Heart left ventricle (tissue), 16 donors: ENCODE results near the gene LAGE3. TPM values are rescaled to one million over a fixed set of nuclear protein-coding genes. Genes with fewer than 3 reads are reported as not detected.

Experiments used
- ATAC-seq, 4 donors: fragments of 200-7000 bp; cut with Tn5 transposase; one replicate each; pipeline ENCODE4 v1.9.1; 2020 to 2022; ENCODE audit warnings: moderate library complexity in 4 of 4, mild to moderate bottlenecking in 3 of 4, moderate number of reproducible peaks in 1 of 4
- DNase-seq, 5 donors: peaks; one replicate each; pipeline ENCODE4 v3.0.0-alpha.2; 2020
- H3K27ac ChIP-seq, 12 donors: fragments of 200-600 bp; sonication (generic) in 4 of 12; one replicate each; pipeline versions ENCODE4 v1.5.0 to v1.8.0; 2016 to 2022; ENCODE audit warnings: mild to moderate bottlenecking in 2 of 12
- H3K27me3 ChIP-seq, 9 donors: fragments of 200-600 bp; sonication (generic) in 2 of 9; one replicate each; pipeline versions ENCODE4 v1.5.1 to v1.8.0; 2016 to 2022; ENCODE audit warnings: mild to moderate bottlenecking in 3 of 9
- H3K36me3 ChIP-seq, 9 donors: fragments of 200-600 bp; sonication (generic) in 2 of 9; one replicate each; pipeline versions ENCODE4 v1.5.0 to v1.8.0; 2018 to 2022; ENCODE audit warnings: mild to moderate bottlenecking in 2 of 9
- H3K4me1 ChIP-seq, 12 donors: fragments of 200-600 bp; sonication (generic) in 4 of 12; one replicate each; pipeline versions ENCODE4 v1.5.0 to v1.8.0; 2016 to 2022; ENCODE audit warnings: mild to moderate bottlenecking in 3 of 12
- H3K4me3 ChIP-seq, 12 donors: fragments of 200-600 bp; sonication (generic) in 4 of 12; one replicate each; pipeline versions ENCODE4 v1.5.0 to v1.8.0; 2017 to 2022; ENCODE audit warnings: mild to moderate bottlenecking in 9 of 12, moderate library complexity in 4 of 12
- H3K9me3 ChIP-seq, 12 donors: fragments of 200-600 bp; sonication (generic) in 4 of 12; one replicate each; pipeline versions ENCODE4 v1.5.0 to v1.8.0; 2016 to 2022; ENCODE audit warnings: mild to moderate bottlenecking in 1 of 12
- CTCF ChIP-seq, 12 donors: fragments of 200-600 bp; sonication (generic) in 4 of 12; IDR thresholded peaks; one replicate each; pipeline versions ENCODE4 v1.5.0 to v1.8.0; 2018 to 2022; ENCODE audit warnings: antibody characterized with exemption in 12 of 12, mild to moderate bottlenecking in 5 of 12
- POLR2A ChIP-seq, 2 donors: fragments of 450-650 bp; IDR thresholded peaks; one replicate each; pipeline ENCODE4 v1.6.1; 2017; ENCODE audit warnings: antibody characterized with exemption in 2 of 2, mild to moderate bottlenecking in 2 of 2, moderate library complexity in 2 of 2
- WGBS, 4 donors: extraction: QIAGEN DNeasy Blood & Tissue Kit in 2 of 4; methylation state at CpG; one replicate each; pipeline versions ENCODE4 v1.1.5 to v1.1.7; 2013 to 2018; 5-methylcytosine and 5-hydroxymethylcytosine counted together
- intact Hi-C, 10 donors: fragments of 100-400 bp; cut with DNase I; formaldehyde crosslinking; loops; one replicate each; pipeline versions ENCODE4 v1.11.1 to v1.14.2; 2022
- polyA plus RNA-seq, 2 donors: library from polyadenylated mRNA; stranded (reverse); fragments of 200-250 nt; gene quantifications; one replicate each; pipeline ENCODE4 v1.2.3, GENCODE V29; 2013
- total RNA-seq, 9 donors: library from RNA; depleted of rRNA in 2 of 9; stranded (reverse); fragments of >200 nt in 2 of 9; fragmentation: NEBNext Ultra II Directional in 3 of 9; extraction: Animal tissue kit (Norgen Biotek cat#: 25700) in 3 of 9; gene quantifications; one replicate each; pipeline versions ENCODE4 v1.1.0 to v1.2.4, GENCODE V29; 2016 to 2023
- donor health status: ischemic (EF 13 %, LVEDD 7.1; RV severe dilation, severe dysfunction).
- donor health status: healthy with polysubstance abuse.
- donor health status: DM: no; HTN: yes; CAD: no.
- donor health status: DM: no; HTN: no; CAD: no.
- donor health status: ischemic (EF 25% LVEDD 6.9; RV normal size, moderate dysfunction).
- donor health status: ischemic (EF 25% LVEDD 5.7; RV mildly dilated, moderate dysfunction).
- donor health status: healthy.
- donor health status: DM: yes; HTN: yes; CAD: no.
- donor health status: ischemic (EF 35%, LVEDD 5.7; RV mildly dilated, moderate dysfunction).
- donor health status: nonischemic (EF 11% LVEDD 7.7; RV severe dilation, severe dysfunction).
- donor health status: DM: yes; HTN: yes; CAD: no.
- donor health status: PGD.
- donor health status: ischemic (EF 29% LVEDD 5.4; RV normal size, mild dysfunction).
- donor health status: nonischemic (EF 23%, LVEDD 6.1; RV moderate dilation, normal function).

Gene LAGE3
- total and polyA plus RNA-seq, 11 donors: 15.1 to 26.8 (median 18.9) TPM

- peaks cover 0 to 39% (median 17%) of the 10 kb centered on the region in 12 donors for H3K4me1 ChIP-seq
- no peak for TF ChIP-seq CTCF (IDR thresholded peaks at IDR 0.05)
- TF ChIP-seq POLR2A (IDR thresholded peaks at IDR 0.05): no peak
- peak within 1 kb of the TSS; percentile 78 to 96 (median 92) for H3K27ac ChIP-seq
- no peaks in the 10 kb centered on the region for H3K27me3 ChIP-seq
- H3K36me3 ChIP-seq: peaks cover 0 to 9% (median 6%) of the 10 kb centered on the region in 9 donors
- ATAC-seq (peak in 3 of 4 donors; percentile 40 to 49 (median 41)), DNase-seq (peak; percentile 62 to 80 (median 72))
- no peaks in the 10 kb centered on the region for H3K9me3 ChIP-seq
- WGBS, 4 donors: 1 to 47% (median 21%) methylated on average over 3 to 90 of the region's 95 CpGs
- intact Hi-C loops: no loop called here
- H3K4me3 ChIP-seq: peak within 1 kb of the TSS; percentile 50 to 92 (median 68)
Observed at GRCh38 chrX:154486396-154487207, 7.5 kb upstream of the LAGE3 start, which contains the start of gene UBL4A. UBL4A (minus strand) TSS chrX:154486615; CDS start chrX:154486584, 31 bp downstream.

GRCh38 chrX:154486052-154486395 lies 6.9 kb upstream of the LAGE3 start:
- intact Hi-C loops: no loop called here
- ATAC-seq: no peak

GRCh38 chrX:154485150-154486051 lies 6.3 kb upstream of the LAGE3 start:
- WGBS, 4 donors: 30 to 78% (median 54%) methylated on average over 15 to 35 of the region's 35 CpGs
- intact Hi-C loops: no loop called here
- TF ChIP-seq CTCF (IDR thresholded peaks at IDR 0.05): no peak
- Histone ChIP-seq H3K9me3 (no peaks in the 10 kb centered on the region), H3K4me3 (peak overlapping the region; percentile 50 to 92 (median 68)), H3K4me1 (peaks cover 0 to 39% (median 17%) of the 10 kb centered on the region in 12 donors), H3K36me3 (peaks cover 0 to 9% (median 6%) of the 10 kb centered on the region in 9 donors), H3K27ac (peak overlapping the region in 11 of 12 donors; percentile 80 to 96 (median 92)), H3K27me3 (no peaks in the 10 kb centered on the region)
- ATAC-seq (no peak), DNase-seq (peak in 1 of 5 donors; percentile 62)

More at GRCh38 chrX:154486052-154486395, 6.9 kb upstream of the LAGE3 start:
- H3K4me1 ChIP-seq: peaks cover 0 to 39% (median 17%) of the 10 kb centered on the region in 12 donors
- peaks cover 0 to 9% (median 6%) of the 10 kb centered on the region in 9 donors for H3K36me3 ChIP-seq
- peak overlapping the region; percentile 50 to 92 (median 68) for H3K4me3 ChIP-seq
- DNase-seq: peak in 4 of 5 donors; percentile 27 to 73 (median 46)
- WGBS, 4 donors: 1 to 80% (median 1%) methylated on average over 9 to 35 of the region's 35 CpGs; no CpG with 5 or more reads in 1 of the 4 donors
- no peaks in the 10 kb centered on the region for H3K9me3 ChIP-seq
- TF ChIP-seq POLR2A (IDR thresholded peaks at IDR 0.05): no peak
- no peak for TF ChIP-seq CTCF (IDR thresholded peaks at IDR 0.05)
- peak overlapping the region; percentile 78 to 96 (median 92) for H3K27ac ChIP-seq
- no peaks in the 10 kb centered on the region for H3K27me3 ChIP-seq
